Measurements from ENCODE around the gene NOS1AP. TPM values are rescaled to one million over a fixed set of nuclear protein-coding genes. Genes with fewer than 3 reads are reported as not detected.

Gene NOS1AP
- total RNA-seq, 1 donor from 2014 or later: 2.0 TPM

GRCh38 chr1:162175379-162176081, 106.0 kb downstream of the NOS1AP start:
- H3K4me1 ChIP-seq: no peaks in the 10 kb centered on the region
- H3K27me3 ChIP-seq: no peaks in the 10 kb centered on the region
- no peaks in the 10 kb centered on the region for H3K36me3 ChIP-seq
- DNase-seq (ENCODE audit: extremely low spot score in 2 of 2): no peak
- no peak overlapping the region for H3K27ac ChIP-seq
- H3K9me3 ChIP-seq: no peaks in the 10 kb centered on the region
- intact Hi-C loops (cut with DNase I): no loop called here
- H3K4me3 ChIP-seq: no peak overlapping the region
- TF ChIP-seq POLR2AphosphoS5 (IDR thresholded peaks at IDR 0.05; ENCODE audit: insufficient read depth in 1 of 2, low read depth in 1 of 2): no peak
- no peak for TF ChIP-seq CTCF (IDR thresholded peaks at IDR 0.05)
- no peak for TF ChIP-seq POLR2A (IDR thresholded peaks at IDR 0.05)

GRCh38 chr1:162177126-162177525, 107.6 kb downstream of the NOS1AP start:
- DNase-seq (ENCODE audit: extremely low spot score in 2 of 2): no peak
- Histone ChIP-seq H3K4me3 (no peak overlapping the region), H3K27ac (no peak overlapping the region), H3K27me3 (no peaks in the 10 kb centered on the region), H3K4me1 (no peaks in the 10 kb centered on the region), H3K36me3 (no peaks in the 10 kb centered on the region), H3K9me3 (no peaks in the 10 kb centered on the region)
- TF ChIP-seq POLR2A (IDR thresholded peaks at IDR 0.05): no peak
- TF ChIP-seq POLR2AphosphoS5 (IDR thresholded peaks at IDR 0.05; ENCODE audit: insufficient read depth in 1 of 2, low read depth in 1 of 2): no peak
- no peak for TF ChIP-seq CTCF (IDR thresholded peaks at IDR 0.05)
- intact Hi-C loops (cut with DNase I): no loop called here

GRCh38 chr1:162178432-162178831, 108.9 kb downstream of the NOS1AP start:
- Histone ChIP-seq H3K36me3 (no peaks in the 10 kb centered on the region), H3K4me1 (no peaks in the 10 kb centered on the region), H3K4me3 (no peak overlapping the region), H3K27me3 (no peaks in the 10 kb centered on the region), H3K27ac (no peak overlapping the region), H3K9me3 (no peaks in the 10 kb centered on the region)
- no peak for TF ChIP-seq POLR2A (IDR thresholded peaks at IDR 0.05)
- no peak for TF ChIP-seq POLR2AphosphoS5 (IDR thresholded peaks at IDR 0.05; ENCODE audit: insufficient read depth in 1 of 2, low read depth in 1 of 2)
- TF ChIP-seq CTCF (IDR thresholded peaks at IDR 0.05): no peak
- DNase-seq (ENCODE audit: extremely low spot score in 2 of 2): no peak
- intact Hi-C loops (cut with DNase I): no loop called here

GRCh38 chr1:162179121-162179520, 109.6 kb downstream of the NOS1AP start:
- TF ChIP-seq POLR2AphosphoS5 (IDR thresholded peaks at IDR 0.05; ENCODE audit: insufficient read depth in 1 of 2, low read depth in 1 of 2) (no peak), POLR2A (IDR thresholded peaks at IDR 0.05) (no peak), CTCF (IDR thresholded peaks at IDR 0.05) (no peak)
- no peak for DNase-seq (ENCODE audit: extremely low spot score in 2 of 2)
- Histone ChIP-seq H3K4me3 (no peak overlapping the region), H3K27ac (no peak overlapping the region), H3K9me3 (no peaks in the 10 kb centered on the region), H3K27me3 (no peaks in the 10 kb centered on the region), H3K4me1 (no peaks in the 10 kb centered on the region), H3K36me3 (no peaks in the 10 kb centered on the region)
- intact Hi-C loops (cut with DNase I): no loop called here

GRCh38 chr1:162180813-162181212, 111.3 kb downstream of the NOS1AP start:
- Histone ChIP-seq H3K36me3 (no peaks in the 10 kb centered on the region), H3K27ac (no peak overlapping the region), H3K27me3 (no peaks in the 10 kb centered on the region), H3K9me3 (no peaks in the 10 kb centered on the region), H3K4me3 (no peak overlapping the region), H3K4me1 (no peaks in the 10 kb centered on the region)
- intact Hi-C loops (cut with DNase I): no loop called here
- no peak for DNase-seq (ENCODE audit: extremely low spot score in 2 of 2)
- TF ChIP-seq CTCF (IDR thresholded peaks at IDR 0.05) (no peak), POLR2AphosphoS5 (IDR thresholded peaks at IDR 0.05; ENCODE audit: insufficient read depth in 1 of 2, low read depth in 1 of 2) (no peak), POLR2A (IDR thresholded peaks at IDR 0.05) (no peak)

Measured in vagina (tissue), 2 donors.